Astrocyte of the spinal cord (primary cell): ENCODE measurements around the gene WDR33.

Experiments
- DNase-seq: peaks from one replicate; pipeline ENCODE4 v3.0.0; 2011; ENCODE audit warnings: low read depth, low spot score
- H3K4me3 ChIP-seq: 2 replicates; pipeline ENCODE4 v1.5.1; 2011; ENCODE audit warnings: low read depth, mild to moderate bottlenecking, low read length, moderate library complexity
- in situ Hi-C: cut with HindIII; loops from 2 replicates; pipeline ENCODE4 v1.10.0; 2017; ENCODE audit warnings: low sequenced_read_pairs
- TF ChIP-seq, protein P1 (sequence below): IDR thresholded peaks from 2 replicates; pipeline ENCODE4 v1.5.1; 2012; ENCODE audit warnings: low read depth, mild to moderate bottlenecking, low read length, inconsistent platforms

The WDR33 gene

DNA sequence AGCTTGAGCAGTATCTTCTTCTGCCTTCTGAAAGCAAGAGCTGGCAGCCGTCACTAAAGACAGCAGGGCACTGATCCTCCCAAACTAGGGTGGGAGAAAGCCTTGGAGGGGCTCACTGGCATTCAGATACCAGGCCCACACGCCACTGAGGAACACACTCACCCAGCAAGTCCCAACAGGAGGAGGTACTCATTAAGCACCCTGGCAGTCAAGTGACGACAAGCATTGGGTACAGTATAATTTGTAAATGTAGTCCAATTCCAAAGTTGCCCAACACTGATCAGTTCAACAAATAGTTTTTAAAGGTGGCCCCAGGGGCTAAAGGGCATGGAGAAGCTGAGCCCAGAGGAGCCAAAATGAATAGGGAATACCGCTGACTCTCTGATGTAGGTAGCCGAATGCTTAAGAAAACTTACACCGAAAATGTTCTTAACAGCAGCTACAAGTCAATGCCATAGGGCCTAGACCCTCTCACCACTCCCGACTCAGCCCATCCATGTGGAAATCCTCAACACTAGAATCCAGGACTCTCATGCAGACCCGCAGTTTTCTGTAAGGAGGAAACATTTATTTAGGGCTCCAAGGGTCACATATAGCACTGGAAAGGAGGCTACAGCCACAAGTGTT is 145.6 kb downstream of the WDR33 start:
- in situ Hi-C loops: no loop called here
- DNase-seq: no peak
- TF ChIP-seq, protein P1, sequence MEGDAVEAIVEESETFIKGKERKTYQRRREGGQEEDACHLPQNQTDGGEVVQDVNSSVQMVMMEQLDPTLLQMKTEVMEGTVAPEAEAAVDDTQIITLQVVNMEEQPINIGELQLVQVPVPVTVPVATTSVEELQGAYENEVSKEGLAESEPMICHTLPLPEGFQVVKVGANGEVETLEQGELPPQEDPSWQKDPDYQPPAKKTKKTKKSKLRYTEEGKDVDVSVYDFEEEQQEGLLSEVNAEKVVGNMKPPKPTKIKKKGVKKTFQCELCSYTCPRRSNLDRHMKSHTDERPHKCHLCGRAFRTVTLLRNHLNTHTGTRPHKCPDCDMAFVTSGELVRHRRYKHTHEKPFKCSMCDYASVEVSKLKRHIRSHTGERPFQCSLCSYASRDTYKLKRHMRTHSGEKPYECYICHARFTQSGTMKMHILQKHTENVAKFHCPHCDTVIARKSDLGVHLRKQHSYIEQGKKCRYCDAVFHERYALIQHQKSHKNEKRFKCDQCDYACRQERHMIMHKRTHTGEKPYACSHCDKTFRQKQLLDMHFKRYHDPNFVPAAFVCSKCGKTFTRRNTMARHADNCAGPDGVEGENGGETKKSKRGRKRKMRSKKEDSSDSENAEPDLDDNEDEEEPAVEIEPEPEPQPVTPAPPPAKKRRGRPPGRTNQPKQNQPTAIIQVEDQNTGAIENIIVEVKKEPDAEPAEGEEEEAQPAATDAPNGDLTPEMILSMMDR: no peak
- H3K4me3 ChIP-seq: no peak overlapping the region

DNA sequence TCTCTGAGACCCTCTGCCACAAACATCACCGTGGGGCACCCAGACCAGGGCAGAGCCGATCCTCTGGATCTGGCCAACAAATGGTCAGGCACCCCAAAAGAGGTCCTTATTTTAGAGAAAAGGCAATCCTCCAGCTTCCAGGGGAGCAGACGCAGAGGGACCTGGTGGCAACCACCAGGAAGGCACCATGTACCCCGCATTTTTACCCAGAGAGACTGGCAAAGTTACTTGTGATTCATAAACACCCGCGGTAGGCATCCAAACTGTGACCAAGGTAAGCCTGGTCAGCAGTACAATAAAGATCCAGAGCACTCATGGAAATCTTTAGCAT is 146.1 kb downstream of the WDR33 start:
- no peak for DNase-seq
- TF ChIP-seq, protein P1: no peak
- in situ Hi-C loops: no loop called here
- H3K4me3 ChIP-seq: no peak overlapping the region

DNA sequence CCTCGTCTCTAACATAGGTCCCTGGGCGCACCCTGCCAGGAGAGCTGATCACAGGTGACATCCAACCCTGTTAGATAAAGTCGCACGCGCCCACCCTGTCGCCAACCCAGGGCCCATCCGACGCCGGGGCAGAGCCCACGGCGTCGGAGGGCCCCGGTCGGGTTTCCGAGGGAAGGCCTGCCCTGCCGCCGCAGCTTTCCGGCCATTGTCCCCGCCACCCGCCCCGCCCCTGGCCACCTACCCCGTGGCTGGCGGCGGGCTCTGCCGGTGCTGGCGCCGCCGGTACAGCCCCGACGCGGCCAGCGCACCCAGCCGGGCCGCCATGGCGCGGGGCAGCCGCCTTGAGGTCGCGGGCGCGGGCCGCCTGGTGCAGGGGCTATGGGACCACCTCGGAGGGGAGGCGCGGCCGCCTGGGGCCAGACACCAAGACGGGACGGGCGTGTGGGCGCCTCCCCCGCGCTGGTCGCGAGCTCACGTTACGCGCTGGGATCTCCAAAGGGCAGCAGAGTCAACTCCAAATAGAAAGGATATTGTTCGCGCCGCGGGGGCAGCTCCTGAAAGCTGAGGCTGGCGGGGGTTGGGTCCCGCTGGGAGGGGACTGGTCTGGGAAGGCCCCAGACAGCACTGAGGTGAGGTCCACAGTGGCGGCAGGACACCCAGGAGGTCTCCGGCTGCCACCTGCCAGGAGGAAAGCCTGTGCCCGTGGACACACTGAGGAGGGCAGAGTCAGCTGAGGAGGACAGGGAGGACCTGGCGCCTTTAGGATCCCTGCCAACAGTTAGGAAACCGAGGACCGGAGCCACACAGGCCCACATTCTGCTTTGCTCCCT is 146.7 kb downstream of the WDR33 start:
- no peak overlapping the region for H3K4me3 ChIP-seq
- no peak for DNase-seq
- in situ Hi-C loops: no loop called here
- TF ChIP-seq, protein P1: no peak

DNA sequence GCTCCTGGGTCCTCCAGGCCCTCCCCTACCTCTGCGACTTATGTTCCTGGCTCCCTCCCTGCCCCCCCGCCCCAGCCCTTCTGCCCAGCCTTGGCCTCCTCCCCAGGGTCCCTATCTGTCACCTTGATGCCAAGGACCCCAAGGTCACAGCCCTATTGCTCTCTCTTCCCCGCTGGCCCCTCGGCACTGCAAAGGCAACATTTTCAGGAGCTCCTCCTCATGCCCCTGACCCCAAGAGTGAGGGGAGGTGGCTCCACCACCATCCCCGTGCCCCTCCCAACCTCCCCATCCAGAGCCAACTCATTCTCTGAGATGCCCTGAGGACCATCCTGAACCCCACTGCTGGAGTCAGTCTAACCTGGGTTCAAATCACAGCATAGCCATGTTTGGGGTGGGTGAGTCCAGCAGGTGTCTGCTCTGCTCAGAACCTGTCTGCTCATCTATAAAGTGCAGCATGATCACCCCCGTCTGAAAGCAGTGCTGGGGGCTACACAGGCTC is 147.4 kb downstream of the WDR33 start:
- H3K4me3 ChIP-seq: no peak overlapping the region
- in situ Hi-C loops: no loop called here
- no peak for DNase-seq
- TF ChIP-seq, protein P1: no peak

DNA sequence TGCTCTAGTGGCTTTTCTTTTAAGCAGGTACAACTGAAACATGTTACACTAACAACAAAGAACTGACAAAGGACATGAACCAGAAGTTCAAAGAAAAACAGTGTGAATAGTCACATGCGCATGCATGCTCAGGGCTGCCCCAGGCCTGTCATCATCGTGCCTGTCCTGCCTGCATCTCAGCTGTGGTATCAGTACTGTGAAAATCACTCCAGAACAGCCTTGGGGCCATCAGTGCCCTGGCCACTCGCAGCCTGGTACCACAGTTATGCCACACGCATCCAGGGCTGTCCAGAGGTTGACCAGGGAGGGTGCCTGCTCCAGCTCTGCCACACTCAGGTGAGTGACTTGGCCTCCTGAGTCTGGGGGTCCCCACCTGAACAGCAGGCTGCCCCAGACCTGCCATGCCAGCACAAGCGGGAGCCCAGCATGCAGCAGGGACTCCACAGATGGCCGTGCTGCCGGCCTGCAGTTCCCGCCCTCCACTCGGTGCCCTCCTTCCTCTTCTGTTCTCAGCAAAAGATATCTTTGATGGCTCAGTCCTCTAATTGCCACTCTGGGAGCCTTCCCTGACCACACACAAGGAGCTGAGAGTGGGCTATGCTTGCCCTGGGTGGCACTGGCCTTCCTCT is 147.9 kb downstream of the WDR33 start:
- in situ Hi-C loops: no loop called here
- no peak overlapping the region for H3K4me3 ChIP-seq
- no peak for DNase-seq
- TF ChIP-seq, protein P1: no peak

DNA sequence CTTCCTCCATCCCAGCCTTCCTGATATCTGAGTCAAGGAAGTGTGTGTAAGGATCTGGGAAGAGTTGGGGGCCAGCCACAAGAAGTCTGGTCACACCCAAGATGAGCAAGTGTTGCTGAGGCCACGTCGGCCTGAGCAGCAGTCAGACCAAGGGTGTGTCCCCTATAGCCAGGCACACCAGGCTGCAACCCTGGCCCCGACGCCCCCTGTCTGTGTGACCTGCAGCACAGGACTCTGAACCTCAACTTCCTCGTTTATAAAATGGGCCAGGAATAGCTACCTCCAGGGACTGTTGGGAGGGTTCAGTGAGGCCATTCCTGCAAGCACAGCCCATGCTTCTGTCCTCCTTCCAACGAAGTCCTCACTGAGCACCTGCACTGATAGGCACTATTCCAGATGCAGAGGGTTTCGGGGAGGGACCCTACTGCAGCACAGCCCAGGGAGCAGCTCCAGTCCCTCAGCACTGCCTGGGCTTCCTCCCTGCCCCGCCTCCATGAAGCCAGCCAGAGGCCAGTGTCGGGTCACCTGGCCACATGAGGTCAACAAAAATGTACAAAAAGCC is 148.9 kb downstream of the WDR33 start:
- TF ChIP-seq, protein P1: no peak
- no peak overlapping the region for H3K4me3 ChIP-seq
- DNase-seq: no peak
- in situ Hi-C loops: no loop called here
